HG03565 (cell line): Measurements from ENCODE around the gene MYH9.

Experiments
- ATAC-seq: cut with Tn5 transposase; IDR thresholded peaks from one replicate; pipeline ENCODE4 v1.9.1; 2021; ENCODE audit warnings: mild to moderate bottlenecking, moderate library complexity; ENCODE audit not compliant: unreplicated experiment

The MYH9 gene

GRCh38 chr22:36319595-36320497 is 67.9 kb downstream of the MYH9 start:
- ATAC-seq, result no peak

GRCh38 chr22:36318442-36318841 is 69.3 kb downstream of the MYH9 start:
- ATAC-seq, result no peak

- ATAC-seq, result no peak
These were observed 70.0 kb downstream of the MYH9 start for GRCh38 chr22:36317658-36318271.

DNA sequence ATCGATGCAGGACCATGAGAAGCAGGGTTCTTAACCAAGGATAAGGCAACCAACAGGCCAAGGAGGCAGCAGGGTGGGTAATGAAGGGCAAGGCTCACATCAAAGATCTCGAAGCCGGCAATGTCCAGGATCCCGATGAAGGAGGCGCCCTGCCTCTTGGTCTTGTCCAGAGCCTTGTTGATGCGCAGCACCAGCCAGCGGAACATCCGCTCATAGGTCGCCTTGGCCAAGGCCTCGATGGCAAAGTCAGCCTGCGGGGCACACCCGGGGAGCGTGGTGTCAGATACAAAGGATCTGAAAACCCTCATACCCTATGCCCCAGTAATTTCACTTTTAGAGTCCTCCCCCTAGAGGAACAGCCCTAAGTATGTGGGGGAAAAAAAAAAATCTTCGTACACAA is 71.3 kb downstream of the MYH9 start:
- ATAC-seq, result no peak

GRCh38 chr22:36315325-36315724 is 72.4 kb downstream of the MYH9 start:
- ATAC-seq, result no peak

- ATAC-seq, result no peak
These were observed 76.2 kb downstream of the MYH9 start for GRCh38 chr22:36311386-36312085.

GRCh38 chr22:36308880-36309279 is 78.9 kb downstream of the MYH9 start:
- ATAC-seq, result no peak

DNA sequence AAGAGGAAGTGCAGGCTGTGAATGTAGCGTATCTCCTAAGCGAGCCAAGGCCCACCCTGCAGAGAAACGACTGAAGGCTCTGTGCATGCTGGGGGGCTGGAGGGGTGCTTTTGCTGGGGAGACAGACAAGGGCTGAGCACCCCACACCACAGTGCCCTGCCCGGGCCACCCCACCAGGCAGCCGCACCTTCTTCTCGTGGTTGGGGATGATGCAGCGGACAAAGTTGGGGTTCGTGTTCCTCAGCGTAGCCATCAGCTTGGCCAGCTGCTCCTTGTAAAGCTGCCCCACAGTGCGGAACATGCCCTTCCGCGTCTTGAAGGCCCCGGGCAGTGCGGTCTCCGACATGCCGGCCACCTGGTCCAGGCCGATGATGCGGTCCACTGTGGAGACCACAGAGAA is 81.5 kb downstream of the MYH9 start:
- no peak for ATAC-seq

GRCh38 chr22:36305813-36306212 is 82.0 kb downstream of the MYH9 start:
- ATAC-seq, result no peak

- no peak for ATAC-seq
These were observed 83.3 kb downstream of the MYH9 start for GRCh38 chr22:36304429-36304828.

DNA sequence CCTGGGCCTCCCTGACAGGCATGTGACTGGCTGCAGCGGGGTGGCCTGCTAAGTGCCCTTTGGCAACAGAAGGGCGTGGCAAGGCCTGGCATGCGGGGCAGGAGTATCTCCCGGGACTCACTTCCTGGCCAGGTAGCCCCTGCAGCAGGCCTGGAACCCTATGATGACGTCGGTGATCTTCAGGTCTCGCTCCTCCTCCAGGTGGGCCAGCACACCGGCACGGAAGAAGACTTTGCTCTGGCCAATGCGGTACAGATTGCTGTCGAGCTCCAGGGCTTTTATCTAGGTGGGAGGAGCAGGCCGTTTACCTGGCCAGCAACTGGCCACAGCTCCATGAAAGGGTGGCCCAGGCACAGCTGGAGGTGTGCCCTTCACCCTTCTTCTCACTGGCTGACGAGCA is 83.9 kb downstream of the MYH9 start:
- no peak for ATAC-seq

- ATAC-seq, result no peak
These were observed 84.7 kb downstream of the MYH9 start for GRCh38 chr22:36303115-36303467.

DNA sequence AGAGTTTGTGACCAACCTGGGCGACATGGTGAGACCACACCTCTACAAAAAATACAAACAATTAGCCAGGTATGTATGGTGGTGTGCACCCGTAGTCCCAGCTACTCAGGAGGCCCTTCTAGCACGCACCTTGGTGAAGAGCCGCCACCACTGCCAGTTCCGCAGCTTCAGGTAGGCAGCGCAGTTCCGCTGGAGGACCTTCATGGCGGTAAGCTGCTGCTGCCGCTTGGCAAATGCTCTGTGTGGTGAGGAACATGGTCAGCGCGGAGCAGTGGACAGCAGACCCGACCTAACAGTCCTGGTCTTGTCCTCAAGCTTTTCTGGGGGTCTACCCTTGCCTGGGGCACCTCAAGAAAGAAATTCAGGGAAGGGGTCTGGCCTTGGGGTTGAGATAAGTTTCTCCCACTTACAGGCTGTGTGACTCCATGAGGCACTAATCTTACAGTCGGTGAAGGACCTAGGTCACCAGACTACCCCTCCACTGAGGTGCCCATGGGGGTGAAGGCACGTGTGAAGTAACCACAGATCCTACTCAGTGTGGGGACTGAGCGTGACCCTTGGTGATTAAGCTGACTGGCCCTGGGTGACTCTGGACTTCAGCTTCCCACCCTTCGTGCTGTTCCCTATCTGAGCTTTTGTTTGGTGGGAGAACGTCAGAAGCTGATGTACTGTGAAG is 85.2 kb downstream of the MYH9 start:
- no peak for ATAC-seq

DNA sequence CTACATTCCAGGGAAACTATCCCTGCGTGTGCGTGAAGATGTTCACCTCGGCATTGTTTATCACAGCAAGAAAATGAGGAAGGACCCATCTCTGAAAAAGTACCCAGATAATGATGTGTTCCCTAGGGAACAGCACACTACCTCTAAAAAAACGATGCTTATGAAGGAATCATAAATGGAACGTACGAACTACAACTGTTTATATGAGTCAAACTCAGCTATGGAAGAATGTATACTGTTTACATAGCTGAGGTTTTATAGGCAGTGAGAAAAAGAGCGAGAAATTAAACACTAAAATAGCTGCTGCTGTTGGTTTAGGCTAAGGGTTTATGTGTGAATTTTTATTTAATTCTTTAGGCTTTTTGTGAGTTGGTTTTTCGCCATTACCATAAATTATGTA is 85.9 kb downstream of the MYH9 start:
- ATAC-seq, result no peak

GRCh38 chr22:36301384-36301828 is 86.4 kb downstream of the MYH9 start:
- peak; percentile 51 for ATAC-seq

- ATAC-seq, result no peak
These were observed 87.2 kb downstream of the MYH9 start for GRCh38 chr22:36300396-36301212.

DNA sequence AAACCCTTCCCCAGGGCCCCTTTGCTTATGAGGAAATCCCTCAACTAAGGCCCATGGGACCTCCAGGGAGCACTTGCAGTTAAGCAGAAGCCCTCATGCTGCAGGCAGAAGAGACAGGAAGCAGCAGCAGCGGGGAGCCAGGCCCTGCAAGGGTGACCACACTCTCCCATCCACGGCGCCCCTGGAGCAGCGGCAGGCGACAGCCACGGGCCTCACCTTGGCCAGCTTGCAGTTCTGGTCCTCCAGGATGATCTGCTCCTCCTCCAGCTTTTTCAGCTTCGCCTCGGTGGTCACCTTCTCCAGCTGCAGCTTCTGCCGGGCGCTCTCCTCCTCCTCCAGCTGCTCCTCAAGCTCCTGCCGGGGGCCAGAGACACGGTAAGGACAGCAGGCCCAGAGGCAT is 87.9 kb downstream of the MYH9 start:
- no peak for ATAC-seq

GRCh38 chr22:36299295-36299694 is 88.5 kb downstream of the MYH9 start:
- ATAC-seq, result no peak

- no peak for ATAC-seq
These were observed 89.2 kb downstream of the MYH9 start for GRCh38 chr22:36298601-36299000.

DNA sequence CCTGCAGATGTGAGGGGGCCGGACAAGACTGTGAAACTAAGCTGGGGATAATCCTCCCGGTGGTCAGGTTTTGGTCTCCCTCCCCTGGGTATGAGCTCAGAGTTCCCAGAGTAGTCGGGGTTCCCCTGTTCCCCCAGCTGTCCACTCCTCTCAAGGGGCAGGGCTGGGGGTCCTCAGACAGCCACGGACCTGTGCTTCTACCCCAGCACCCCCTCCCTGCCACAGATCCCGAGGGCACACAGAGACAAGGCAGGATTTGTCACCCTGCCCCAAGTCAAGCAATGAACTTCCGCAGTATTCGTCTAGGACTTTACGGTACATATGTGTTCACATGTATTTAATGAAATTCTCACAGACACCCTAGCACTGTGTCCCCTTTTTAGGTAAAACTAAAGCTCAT is 89.6 kb downstream of the MYH9 start:
- ATAC-seq, result no peak
